ENCODE measurements around the gene VAMP1.

- TF ChIP-seq POLR2AphosphoS5 (IDR thresholded peaks at IDR 0.05; ENCODE audit: borderline replicate concordance, low read depth, low read length) (no peak), EZH2 (IDR thresholded peaks at IDR 0.05) (no peak), FOXP2 (optimal IDR thresholded peaks at IDR 0.05; ENCODE audit: control extremely low read depth, extremely low read length, insufficient read depth) (no peak)
These were observed 4.3 kb downstream of the VAMP1 start for GRCh38 chr12:6466184-6466573.

Measured in SK-N-MC (cell line).